ENCODE measurements around the gene PRKD1.

GRCh38 chr14:29885988-29886387 is 41.7 kb downstream of the PRKD1 start:
- no peak for TF ChIP-seq CTCF (IDR thresholded peaks at IDR 0.05; ENCODE audit: low read depth, low read length)
- no peak for TF ChIP-seq EZH2phosphoT487 (IDR thresholded peaks at IDR 0.05; ENCODE audit: low read depth)
